Measurements from ENCODE around the gene RBM20. TPM values are rescaled to one million over a fixed set of nuclear protein-coding genes. Genes with fewer than 3 reads are reported as not detected.

The RBM20 gene
- total RNA-seq, 2 experiments from 2014 or later, result 0.38 to 0.72 TPM

- Mint-ChIP-seq H3K4me3 (no peak overlapping the region), H3K27ac (no peak overlapping the region), H3K36me3 (ENCODE audit: low read depth) (no peaks in the 10 kb centered on the region), H3K27me3 (peaks cover 6% of the 10 kb centered on the region), H3K4me1 (ENCODE audit: low read depth) (no peaks in the 10 kb centered on the region), H3K9me3 (no peaks in the 10 kb centered on the region)
- CTCF ChIA-PET, result interaction anchor here (1.0 to 1.6 kb wide), 2 partner anchors 13 to 76 kb away, joined by 3 to 5 read pairs; no protein-coding TSS in a partner anchor
- TF ChIP-seq CTCF (IDR thresholded peaks at IDR 0.05), result no peak
- POLR2A ChIA-PET, result no interaction called here
- DNase-seq, result no peak
- ATAC-seq, result no peak
- intact Hi-C loops (cut with micrococcal nuclease), result no loop called here
Measured at GRCh38 chr10:110686047-110686446, 41.9 kb downstream of the RBM20 start.

- ATAC-seq, result no peak
- Mint-ChIP-seq H3K4me3 (no peak overlapping the region), H3K27ac (no peak overlapping the region), H3K36me3 (ENCODE audit: low read depth) (no peaks in the 10 kb centered on the region), H3K9me3 (no peaks in the 10 kb centered on the region), H3K4me1 (ENCODE audit: low read depth) (no peaks in the 10 kb centered on the region), H3K27me3 (peaks cover 6% of the 10 kb centered on the region)
- DNase-seq, result no peak
- intact Hi-C loops (cut with micrococcal nuclease), result no loop called here
- no peak for TF ChIP-seq CTCF (IDR thresholded peaks at IDR 0.05)
- POLR2A ChIA-PET, result interaction anchor here (1.5 kb wide), 1 partner anchor 8 kb away, joined by 6 read pairs; no protein-coding TSS in a partner anchor
- CTCF ChIA-PET, result interaction anchor here (1.6 kb wide), 1 partner anchor 14 kb away, joined by 5 read pairs; no protein-coding TSS in a partner anchor
Measured at GRCh38 chr10:110686949-110687348, 42.8 kb downstream of the RBM20 start.

- DNase-seq, result no peak
- no peaks in the 10 kb centered on the region for H3K9me3 Mint-ChIP-seq
- no peak overlapping the region for H3K27ac Mint-ChIP-seq
- no peaks in the 10 kb centered on the region for H3K36me3 Mint-ChIP-seq (ENCODE audit: low read depth)
- ATAC-seq, result no peak
- no peak overlapping the region for H3K4me3 Mint-ChIP-seq
- no peak for TF ChIP-seq CTCF (IDR thresholded peaks at IDR 0.05)
- ChIA-PET POLR2A (interaction anchor here (1.0 to 1.5 kb wide), 2 partner anchors 9 to 14 kb away, joined by 3 to 6 read pairs; no protein-coding TSS in a partner anchor), CTCF (interaction anchor here (1.5 to 1.7 kb wide), 3 partner anchors 15 to 23 kb away, joined by 3 to 5 read pairs (median 5); no protein-coding TSS in a partner anchor)
- intact Hi-C loops (cut with micrococcal nuclease), result no loop called here
- H3K4me1 Mint-ChIP-seq (ENCODE audit: low read depth), result no peaks in the 10 kb centered on the region
- H3K27me3 Mint-ChIP-seq, result peaks cover 6% of the 10 kb centered on the region
Measured at GRCh38 chr10:110687400-110687799, 43.3 kb downstream of the RBM20 start.

GRCh38 chr10:110691139-110691538 is 47.0 kb downstream of the RBM20 start:
- DNase-seq (no peak), ATAC-seq (no peak)
- TF ChIP-seq CTCF (IDR thresholded peaks at IDR 0.05), result no peak
- H3K36me3 Mint-ChIP-seq (ENCODE audit: low read depth), result no peaks in the 10 kb centered on the region
- no peak overlapping the region for H3K4me3 Mint-ChIP-seq
- no peaks in the 10 kb centered on the region for H3K4me1 Mint-ChIP-seq (ENCODE audit: low read depth)
- peaks cover 2% of the 10 kb centered on the region for H3K27me3 Mint-ChIP-seq
- POLR2A ChIA-PET, result no interaction called here
- CTCF ChIA-PET, result interaction anchor here (1.2 kb wide), 1 partner anchor 80 kb away, joined by 3 read pairs; no protein-coding TSS in a partner anchor
- no peak overlapping the region for H3K27ac Mint-ChIP-seq
- peaks cover 5% of the 10 kb centered on the region for H3K9me3 Mint-ChIP-seq
- intact Hi-C loops (cut with micrococcal nuclease), result no loop called here

- ATAC-seq (no peak), DNase-seq (no peak)
- Mint-ChIP-seq H3K27me3 (peaks cover 2% of the 10 kb centered on the region), H3K36me3 (ENCODE audit: low read depth) (no peaks in the 10 kb centered on the region), H3K27ac (no peak overlapping the region), H3K9me3 (peaks cover 5% of the 10 kb centered on the region), H3K4me3 (no peak overlapping the region), H3K4me1 (ENCODE audit: low read depth) (no peaks in the 10 kb centered on the region)
- CTCF ChIA-PET, result interaction anchor here (0.8 to 1.5 kb wide), 4 partner anchors 12 to 84 kb away, joined by 3 to 4 read pairs (median 4); no protein-coding TSS in a partner anchor
- POLR2A ChIA-PET, result interaction anchor here (0.6 to 1.0 kb wide), 2 partner anchors 12 to 67 kb away, joined by 3 read pairs; no protein-coding TSS in a partner anchor
- no peak for TF ChIP-seq CTCF (IDR thresholded peaks at IDR 0.05)
- intact Hi-C loops (cut with micrococcal nuclease), result no loop called here
Measured at GRCh38 chr10:110694263-110694662, 50.1 kb downstream of the RBM20 start.
